HG03196 (cell line): Measurements from ENCODE around the gene RNFT1.
A peak's percentile ranks its signal among the peaks of the same experiment; 100 is the strongest.
"Not testable (repeated sequence)": the region's sequence is repeated elsewhere in the genome, so short reads cannot be mapped to it uniquely, and the experiment has no call there.

Experiments
- ATAC-seq: cut with Tn5 transposase; IDR thresholded peaks from one replicate; pipeline ENCODE4 v1.9.1; 2021; ENCODE audit not compliant: unreplicated experiment

RNFT1 gene

DNA sequence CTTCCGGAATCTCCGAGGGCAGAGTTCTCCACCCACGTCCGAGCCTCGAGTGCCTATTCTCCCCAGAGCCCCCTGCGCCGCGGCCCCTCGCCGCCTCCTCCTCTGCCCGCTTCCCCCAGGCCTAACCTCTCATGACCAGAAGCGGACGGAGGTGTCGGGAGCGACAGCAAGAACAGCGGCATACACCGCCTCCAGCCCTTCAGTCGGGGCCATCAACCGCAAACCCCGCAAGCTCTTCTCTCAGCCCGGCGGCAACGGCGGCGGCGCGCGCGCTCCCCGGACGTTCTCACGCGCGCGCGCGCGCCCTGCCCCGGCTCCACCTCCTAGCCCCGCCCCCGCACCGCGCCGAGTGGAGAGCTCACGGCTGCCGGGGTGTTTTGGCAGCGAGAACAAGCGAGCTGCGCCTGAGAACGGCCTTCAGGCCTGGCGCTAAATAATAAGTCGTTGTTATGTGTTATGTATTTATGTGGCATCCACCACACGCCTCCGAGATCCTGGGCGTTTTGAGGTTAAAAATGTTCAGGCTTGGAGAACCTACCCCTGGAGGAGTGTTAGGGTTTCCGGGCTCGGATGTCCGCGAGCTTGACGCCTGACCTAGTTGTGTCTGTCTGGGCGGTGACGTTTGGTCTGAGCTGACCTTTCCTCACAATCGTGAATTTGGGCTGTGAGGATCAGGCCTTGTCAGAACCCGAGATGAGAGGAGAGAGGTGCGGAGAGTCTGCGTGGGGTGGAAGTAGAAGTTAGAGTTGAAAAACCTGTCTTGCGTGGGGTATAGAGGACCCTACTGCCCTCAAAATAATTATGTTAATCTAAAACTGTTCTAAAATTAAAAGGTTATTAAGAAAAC is at the start of gene RNFT1:
TSS of gene RNFT1 (minus strand) at position 259 of the 847 bp plus-strand sequence. CDS start at position 182, 77 bp downstream.
- peak; percentile 62 for ATAC-seq

DNA sequence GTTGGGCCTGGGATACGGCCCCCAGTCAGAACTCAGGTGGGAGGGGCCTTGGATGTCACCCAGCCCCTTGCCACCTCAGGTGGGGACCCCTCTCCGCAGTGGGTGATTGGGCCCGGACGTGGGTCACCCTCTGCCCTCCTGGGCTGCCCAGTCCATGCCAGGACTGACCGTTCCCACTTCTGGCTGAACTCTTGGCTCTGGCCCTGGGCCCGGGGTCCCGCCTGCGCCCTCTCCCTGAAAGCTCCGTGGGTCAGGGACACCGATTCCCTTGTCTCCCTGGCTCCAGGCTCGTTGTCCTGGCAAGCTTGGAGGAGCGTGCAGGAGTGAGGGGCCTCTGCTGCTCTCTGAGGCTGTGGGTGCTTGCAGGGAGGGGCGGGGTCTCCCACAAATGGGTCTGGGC is 44.8 kb upstream of the RNFT1 start:
- not testable (repeated sequence) for ATAC-seq

DNA sequence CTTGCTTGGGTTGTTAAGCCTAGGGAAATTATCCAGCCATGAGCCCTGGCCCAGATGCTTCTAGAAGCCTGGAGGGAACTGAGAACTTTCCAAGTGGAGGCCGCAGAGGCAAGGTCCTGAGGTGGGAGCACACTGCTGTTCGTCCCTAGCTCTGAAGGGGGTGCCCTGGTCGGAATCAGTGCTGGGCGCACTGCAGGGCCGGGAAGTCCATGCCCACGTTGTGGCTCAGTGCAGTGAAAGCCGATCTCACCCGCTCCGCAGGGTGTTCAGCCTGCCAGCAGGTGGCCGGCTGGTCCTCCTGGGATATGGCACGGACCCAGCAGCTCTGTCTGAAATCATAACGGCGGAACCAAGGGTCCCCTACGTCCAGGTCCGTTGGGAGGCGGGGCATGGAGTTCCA is 43.8 kb upstream of the RNFT1 start:
- ATAC-seq = not testable (repeated sequence)

DNA sequence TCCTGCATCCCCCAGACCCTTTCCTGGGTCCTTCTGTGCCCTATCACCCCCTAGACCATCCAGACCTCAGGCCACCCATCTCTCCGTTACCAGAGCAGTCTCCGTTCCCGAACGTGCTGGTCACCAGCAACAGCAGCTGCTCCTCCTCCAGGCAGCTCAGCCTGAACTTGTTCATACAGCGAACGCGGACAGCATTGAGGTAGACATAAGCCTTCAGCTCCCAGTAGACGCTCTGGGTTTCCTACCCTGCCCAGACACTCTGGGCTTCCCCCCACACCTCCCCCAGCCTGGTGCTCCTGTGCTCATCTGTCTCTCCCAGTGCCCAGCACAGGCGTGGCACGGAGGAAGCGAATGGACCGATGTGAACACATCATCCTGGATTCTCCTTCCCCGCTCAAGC is 41.6 kb upstream of the RNFT1 start:
- ATAC-seq = no peak

DNA sequence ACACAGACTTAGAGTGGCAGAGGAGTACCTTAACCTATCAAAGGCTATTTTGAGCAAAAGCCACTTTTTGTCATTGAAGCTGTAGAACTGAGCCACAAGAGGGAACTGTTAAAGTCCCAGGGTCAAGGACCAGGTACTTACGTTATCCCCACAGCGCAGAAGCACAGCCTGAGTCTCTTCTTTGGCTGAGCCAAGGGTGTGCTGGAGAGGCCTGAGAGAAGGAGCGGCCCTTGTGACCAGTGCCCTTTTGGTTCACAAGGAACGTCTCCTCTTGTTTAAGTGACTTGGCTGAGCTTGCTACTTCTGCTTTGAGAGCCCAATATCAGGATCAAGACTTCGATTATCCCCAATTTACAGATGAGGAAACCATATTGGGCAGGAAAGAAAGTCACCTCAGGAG is 40.0 kb upstream of the RNFT1 start:
- not testable (repeated sequence) for ATAC-seq

GRCh38 chr17:60002405-60002804 is 37.9 kb upstream of the RNFT1 start:
- not testable (repeated sequence) for ATAC-seq

DNA sequence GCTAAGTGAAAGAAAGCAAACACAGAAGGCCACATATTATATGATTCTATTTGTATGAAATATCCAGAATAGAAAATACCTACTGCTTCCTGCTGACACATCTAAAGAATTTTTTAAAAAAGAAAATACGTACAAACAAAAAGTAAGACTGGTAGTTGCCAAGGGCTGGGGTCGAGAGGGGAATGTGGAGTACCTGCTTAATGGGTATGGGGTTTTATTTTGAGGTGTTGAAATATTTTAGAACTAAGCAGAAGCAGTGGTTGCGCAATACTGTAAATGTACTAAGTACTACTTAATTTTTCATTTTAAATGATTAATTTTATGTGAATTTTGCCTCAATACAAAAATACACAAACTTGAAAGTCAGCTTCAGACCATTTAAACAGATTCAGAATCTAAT is 32.1 kb upstream of the RNFT1 start:
- not testable (repeated sequence) for ATAC-seq

DNA sequence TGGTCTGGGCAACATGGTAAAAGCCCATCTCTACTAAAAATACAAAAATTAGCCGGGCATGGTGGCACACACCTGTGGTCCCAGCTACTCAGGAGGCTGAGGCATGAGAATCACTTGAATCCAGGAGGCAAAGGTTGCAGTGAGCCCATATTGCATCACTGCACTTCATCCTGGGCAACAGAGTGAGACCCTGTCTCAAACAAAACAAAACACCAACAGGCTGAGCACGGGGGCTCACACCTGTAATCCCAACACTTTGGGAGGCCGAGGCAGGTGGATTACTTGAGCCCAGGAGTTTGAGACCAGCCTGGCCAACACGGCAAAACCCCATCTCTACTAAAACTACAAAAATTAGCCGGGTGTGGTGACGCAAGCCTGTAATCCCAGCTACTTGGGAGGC is 10.6 kb upstream of the RNFT1 start:
- not testable (repeated sequence) for ATAC-seq

GRCh38 chr17:59973483-59973882 is 8.9 kb upstream of the RNFT1 start:
- ATAC-seq = not testable (repeated sequence)

GRCh38 chr17:59972778-59973177 is 8.2 kb upstream of the RNFT1 start:
- ATAC-seq = no peak

GRCh38 chr17:59971771-59972170 is 7.2 kb upstream of the RNFT1 start:
- ATAC-seq = not testable (repeated sequence)

- peak; percentile 46 for ATAC-seq
Measured at GRCh38 chr17:59963738-59964481, 630 bp downstream of the RNFT1 start.

DNA sequence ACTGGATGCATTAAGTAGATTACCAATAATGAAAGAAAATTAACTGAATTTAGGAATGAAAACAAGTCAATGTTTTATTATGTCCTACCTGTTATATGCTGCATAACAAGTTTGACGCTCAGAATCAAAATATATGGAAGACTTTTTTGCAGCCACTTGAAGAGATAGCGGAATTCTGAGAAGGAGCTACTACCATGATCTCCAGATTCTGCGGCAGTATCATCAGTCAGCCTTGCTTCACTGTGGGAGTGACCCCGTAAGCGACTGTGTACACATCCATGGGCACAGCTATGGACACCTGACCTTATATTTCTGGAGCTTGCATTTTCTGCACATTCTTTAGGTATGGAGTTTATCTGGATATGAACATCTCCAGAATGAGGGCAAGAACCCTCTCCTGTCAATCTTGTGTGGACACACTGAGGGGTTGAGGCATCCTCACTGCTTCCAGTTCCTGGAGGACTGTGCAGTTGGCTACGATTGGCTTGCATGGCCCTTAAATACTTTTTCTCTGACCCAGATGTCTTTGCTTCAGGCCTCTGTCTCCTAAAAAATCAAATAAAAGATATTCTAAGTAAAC is 1.7 kb downstream of the RNFT1 start:
- no peak for ATAC-seq

DNA sequence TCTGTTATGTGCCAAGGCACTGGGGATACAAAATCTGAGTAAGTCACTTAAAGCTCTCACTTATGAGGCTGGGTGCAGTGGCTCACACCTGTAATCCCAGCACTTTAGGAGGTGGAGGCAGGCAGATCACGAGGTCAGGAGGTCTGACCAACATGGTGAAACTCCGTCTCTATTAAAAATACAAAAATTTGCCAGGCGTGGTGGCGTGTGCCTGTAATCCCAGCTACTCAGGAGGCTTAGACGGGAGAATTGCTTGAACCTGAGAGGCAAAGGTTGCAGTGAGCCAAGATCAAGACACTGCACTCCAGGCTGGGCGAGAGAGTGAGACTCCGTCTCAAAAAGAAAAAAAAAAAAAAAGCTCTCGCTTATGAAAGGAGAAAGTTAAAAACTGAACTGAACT is 5.0 kb downstream of the RNFT1 start:
- not testable (repeated sequence) for ATAC-seq

GRCh38 chr17:59954856-59955255 is 9.7 kb downstream of the RNFT1 start:
- ATAC-seq = no peak

GRCh38 chr17:59950049-59950448 is 14.5 kb downstream of the RNFT1 start:
- ATAC-seq = no peak

DNA sequence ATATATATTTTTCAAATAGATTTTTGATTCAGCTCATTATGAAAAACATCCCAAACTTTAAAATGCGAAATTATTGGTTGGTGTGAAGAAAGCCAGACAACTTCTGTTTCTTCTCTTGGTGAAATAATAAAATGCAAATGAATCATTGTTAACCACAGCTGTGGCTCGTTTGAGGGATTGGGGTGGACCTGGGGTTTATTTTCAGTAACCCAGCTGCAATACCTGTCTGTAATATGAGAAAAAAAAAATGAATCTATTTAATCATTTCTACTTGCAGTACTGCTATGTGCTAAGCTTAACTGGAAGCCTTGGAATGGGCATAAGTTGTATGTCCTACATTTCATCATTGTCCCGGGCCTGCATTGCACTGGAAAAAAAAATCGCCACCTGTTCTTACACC is 17.2 kb downstream of the RNFT1 start:
- not testable (repeated sequence) for ATAC-seq

- ATAC-seq = not testable (repeated sequence)
Measured at GRCh38 chr17:59946433-59946832, 18.1 kb downstream of the RNFT1 start.

GRCh38 chr17:59941131-59941530 is 23.4 kb downstream of the RNFT1 start:
- ATAC-seq = no peak

GRCh38 chr17:59940697-59941096 is 23.8 kb downstream of the RNFT1 start:
- not testable (repeated sequence) for ATAC-seq

DNA sequence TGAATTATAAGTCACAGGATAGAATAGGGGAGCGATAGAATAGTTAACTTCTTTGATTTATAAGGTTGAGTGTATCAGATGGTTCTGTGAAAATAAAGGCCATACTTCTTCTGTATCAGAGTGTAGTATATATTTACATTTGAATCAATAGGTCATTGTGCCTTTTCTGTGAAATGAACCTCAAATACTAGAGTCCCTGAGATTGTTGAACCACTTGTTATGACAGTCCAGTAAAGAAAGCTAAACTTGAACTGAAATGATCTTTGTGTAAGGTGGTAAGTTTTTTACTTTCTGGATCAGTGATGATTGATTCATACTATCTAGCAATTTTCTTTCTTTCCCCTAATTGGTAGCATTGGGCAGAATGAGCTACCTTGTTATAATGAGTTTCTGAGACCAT is 31.2 kb downstream of the RNFT1 start:
- ATAC-seq = not testable (repeated sequence)

GRCh38 chr17:59930768-59931167 is 33.8 kb downstream of the RNFT1 start:
- ATAC-seq = not testable (repeated sequence)
